GM23338 (cell line): ENCODE measurements around the gene ABCA1. TPM values are rescaled to one million over a fixed set of nuclear protein-coding genes. Genes with fewer than 3 reads are reported as not detected.

Experiments
- ATAC-seq: fragments of 200-7000 bp; cut with Tn5 transposase; 3 replicates; pipeline ENCODE4 v1.9.1; 2020
- DNase-seq: peaks from one replicate; pipeline ENCODE4 v3.0.0-alpha.2; 2015; ENCODE audit warnings: low spot score
- H2AFZ ChIP-seq: fragments of 200-600 bp; sonication (generic); 2 replicates; pipeline ENCODE4 v1.8.0; 2016; ENCODE audit warnings: antibody characterized with exemption, mild to moderate bottlenecking, moderate library complexity
- H3F3A ChIP-seq: fragments of 200-600 bp; sonication (generic); replicated peaks from 2 replicates; pipeline ENCODE4 v1.8.0; 2017; ENCODE audit warnings: antibody characterized with exemption, mixed run types, low read depth
- H3K27ac ChIP-seq: fragments of 200-600 bp; sonication (generic); 2 replicates; pipeline ENCODE4 v1.6.1; 2016; ENCODE audit warnings: low read depth
- H3K27me3 ChIP-seq: fragments of 200-600 bp; sonication (generic); 2 replicates; pipeline ENCODE4 v1.8.0; 2016; ENCODE audit warnings: mild to moderate bottlenecking, mixed run types, moderate library complexity; ENCODE audit not compliant: insufficient read depth
- H3K36me3 ChIP-seq: fragments of 200-600 bp; sonication (generic); 2 replicates; pipeline ENCODE4 v1.8.0; 2016; ENCODE audit warnings: mild to moderate bottlenecking; ENCODE audit not compliant: insufficient read depth
- H3K4me1 ChIP-seq: fragments of 200-600 bp; sonication (generic); 2 replicates; pipeline ENCODE4 v1.8.0; 2016; ENCODE audit warnings: mild to moderate bottlenecking, moderate library complexity; ENCODE audit not compliant: insufficient read depth
- H3K4me2 ChIP-seq: fragments of 200-600 bp; sonication (generic); 2 replicates; pipeline ENCODE4 v1.7.1; 2017; ENCODE audit warnings: mixed run types
- H3K4me3 ChIP-seq: fragments of 200-600 bp; sonication (generic); 2 replicates; pipeline ENCODE4 v1.6.1; 2016; ENCODE audit warnings: mixed run types
- H3K79me2 ChIP-seq: fragments of 200-600 bp; sonication (generic); replicated peaks from 2 replicates; pipeline ENCODE4 v1.8.0; 2017; ENCODE audit warnings: mild to moderate bottlenecking; ENCODE audit not compliant: insufficient read depth
- H3K9me2 ChIP-seq: fragments of 200-600 bp; sonication (generic); 2 replicates; pipeline ENCODE4 v1.8.0; 2017; ENCODE audit not compliant: insufficient read depth
- H4K20me1 ChIP-seq: fragments of 200-600 bp; sonication (generic); replicated peaks from 2 replicates; pipeline ENCODE4 v1.8.0; 2017; ENCODE audit warnings: mild to moderate bottlenecking; ENCODE audit not compliant: insufficient read depth
- H3K27ac Mint-ChIP-seq: 2 replicates; pipeline ENCODE4 v1.8.0; 2020; ENCODE audit warnings: inconsistent platforms, mild to moderate bottlenecking, moderate library complexity, mixed read lengths
- H3K27me3 Mint-ChIP-seq: 3 replicates; pipeline ENCODE4 v1.8.0; 2022; ENCODE audit warnings: low read depth, mild to moderate bottlenecking, moderate library complexity, mixed read lengths, inconsistent platforms; ENCODE audit not compliant: insufficient read depth, poor library complexity
- H3K36me3 Mint-ChIP-seq: 3 replicates; pipeline ENCODE4 v1.8.0; 2021; ENCODE audit warnings: low read depth, mild to moderate bottlenecking, inconsistent platforms, moderate library complexity, mixed read lengths
- H3K4me1 Mint-ChIP-seq: 3 replicates; pipeline ENCODE4 v1.8.0; 2020; ENCODE audit warnings: mild to moderate bottlenecking, inconsistent platforms, mixed read lengths
- H3K4me3 Mint-ChIP-seq: 3 replicates; pipeline ENCODE4 v1.8.0; 2021; ENCODE audit warnings: moderate library complexity, mild to moderate bottlenecking, inconsistent platforms, mixed read lengths
- H3K9me3 Mint-ChIP-seq: 3 replicates; pipeline ENCODE4 v1.8.0; 2020; ENCODE audit warnings: moderate library complexity, mild to moderate bottlenecking, inconsistent platforms, mixed read lengths
- CREB1 ChIP-seq: fragments of 250-450 bp; sonication (Bioruptor Pico); IDR thresholded peaks from 2 replicates; pipeline ENCODE4 v1.5.0; 2020; ENCODE audit warnings: low read depth, mild to moderate bottlenecking, moderate library complexity
- EZH2 ChIP-seq: fragments of 200-600 bp; sonication (generic); IDR thresholded peaks from one replicate; pipeline ENCODE4 v1.8.0; 2017; ENCODE audit warnings: antibody characterized with exemption, mild to moderate bottlenecking, low read depth; ENCODE audit not compliant: unreplicated experiment
- EZH2phosphoT487 ChIP-seq: fragments of 200-600 bp; sonication (generic); IDR thresholded peaks from one replicate; pipeline ENCODE4 v1.8.1; 2018; ENCODE audit warnings: antibody characterized with exemption; ENCODE audit not compliant: unreplicated experiment
- JUNB ChIP-seq: IDR thresholded peaks from one replicate; pipeline ENCODE4 v1.6.1; 2016; ENCODE audit warnings: antibody characterized with exemption; ENCODE audit not compliant: unreplicated experiment
- NANOG ChIP-seq: IDR thresholded peaks from 2 replicates; pipeline ENCODE4 v1.6.1; 2016; ENCODE audit warnings: antibody characterized with exemption, borderline replicate concordance
- POLR2AphosphoS5 ChIP-seq: IDR thresholded peaks from 2 replicates; pipeline ENCODE4 v1.6.1; 2016; ENCODE audit warnings: antibody characterized with exemption, low read depth
- STAT1 ChIP-seq: IDR thresholded peaks from one replicate; pipeline ENCODE4 v1.6.1; 2016; ENCODE audit warnings: antibody characterized with exemption; ENCODE audit not compliant: unreplicated experiment
- ZNF114 ChIP-seq: fragments of 250-450 bp; sonication (Bioruptor Pico); IDR thresholded peaks from 2 replicates; pipeline ENCODE4 v1.5.0; 2020; ENCODE audit warnings: mild to moderate bottlenecking, moderate library complexity
- ZNF331 ChIP-seq: fragments of 250-450 bp; sonication (Bioruptor Pico); IDR thresholded peaks from 2 replicates; pipeline ENCODE4 v1.5.0; 2020; ENCODE audit warnings: low read depth, mild to moderate bottlenecking, moderate library complexity
- polyA plus RNA-seq: library from polyadenylated mRNA; unstranded; fragments of >200 nt; fragmentation: Nextera tagmentation; extraction: Ambion mirVana; gene quantifications from 2 replicates; pipeline ENCODE4 v1.2.1, GENCODE V29; 2016
- total RNA-seq: library from RNA; depleted of rRNA; stranded (reverse); fragments of >200 nt; shearing (Covaris generic); gene quantifications from 2 replicates; pipeline ENCODE4 v1.2.3, GENCODE V29; 2014
- TF ChIP-seq, protein P1 (sequence below): IDR thresholded peaks from 2 replicates; pipeline ENCODE4 v1.6.1; 2016; ENCODE audit warnings: antibody characterized with exemption
- TF ChIP-seq, protein P2 (sequence below), 2 experiments: fragments of 200-600 bp in 1 of 2; sonication (generic) in 1 of 2; conservative IDR thresholded peaks; 2 replicates each; pipeline versions ENCODE4 v1.5.1 to v1.6.1; 2016 to 2017; ENCODE audit warnings: antibody characterized with exemption in 2 of 2, low read depth in 2 of 2, mild to moderate bottlenecking in 2 of 2, moderate library complexity in 1 of 2
- TF ChIP-seq, protein P3 (sequence below): IDR thresholded peaks from one replicate; pipeline ENCODE4 v1.6.1; 2018; ENCODE audit warnings: antibody characterized with exemption; ENCODE audit not compliant: unreplicated experiment
- TF ChIP-seq, protein P4 (sequence below): fragments of 250-450 bp; sonication (Bioruptor Pico); IDR thresholded peaks from 2 replicates; pipeline ENCODE4 v1.5.0; 2020; ENCODE audit warnings: mild to moderate bottlenecking, moderate library complexity

Gene ABCA1
- total and polyA plus RNA-seq, 2 experiments from 2014 or later: 1.4 to 2.8 TPM

DNA sequence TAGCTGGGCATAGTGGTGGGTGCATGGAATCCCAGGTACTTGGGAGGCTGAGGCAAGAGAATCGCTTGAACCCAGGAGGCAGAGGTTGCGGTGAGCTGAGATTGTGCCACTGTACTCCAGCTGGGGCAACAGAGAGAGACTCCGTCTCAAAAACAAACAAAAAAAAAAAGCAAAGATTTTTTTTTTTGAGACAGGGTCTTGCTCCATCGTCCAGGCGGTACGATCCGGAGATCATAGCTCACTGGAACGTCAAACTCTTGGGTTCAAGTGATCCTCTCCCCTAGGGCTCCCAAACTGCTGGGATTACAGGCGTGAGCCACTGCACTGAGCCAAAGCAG, 37.6 kb downstream of the ABCA1 start:
- no peak for ATAC-seq
- H3K27ac ChIP-seq: no peak overlapping the region
- H3K79me2 ChIP-seq: no peaks in the 10 kb centered on the region; the same call in 1 of the 2 replicates
- no peak overlapping the region for H3K4me2 ChIP-seq
- peaks cover 33% of the 10 kb centered on the region for H3K4me1 ChIP-seq
- Mint-ChIP-seq H3K27me3 (peaks cover 3% of the 10 kb centered on the region), H3K4me1 (peaks cover 34% of the 10 kb centered on the region), H3K36me3 (peaks cover 20% of the 10 kb centered on the region), H3K4me3 (no peak overlapping the region), H3K27ac (no peak overlapping the region), H3K9me3 (no peaks in the 10 kb centered on the region)
- no peak overlapping the region for H2AFZ ChIP-seq
- H3K27me3 ChIP-seq: no peaks in the 10 kb centered on the region
- no peaks in the 10 kb centered on the region for H3K9me2 ChIP-seq
- H3K4me3 ChIP-seq: no peak overlapping the region
- no peaks in the 10 kb centered on the region; the same call in 1 of the 2 replicates for H3F3A ChIP-seq
- DNase-seq: no peak
- no peaks in the 10 kb centered on the region; the same call in 1 of the 2 replicates for H3K36me3 ChIP-seq
- TF ChIP-seq, protein P1, sequence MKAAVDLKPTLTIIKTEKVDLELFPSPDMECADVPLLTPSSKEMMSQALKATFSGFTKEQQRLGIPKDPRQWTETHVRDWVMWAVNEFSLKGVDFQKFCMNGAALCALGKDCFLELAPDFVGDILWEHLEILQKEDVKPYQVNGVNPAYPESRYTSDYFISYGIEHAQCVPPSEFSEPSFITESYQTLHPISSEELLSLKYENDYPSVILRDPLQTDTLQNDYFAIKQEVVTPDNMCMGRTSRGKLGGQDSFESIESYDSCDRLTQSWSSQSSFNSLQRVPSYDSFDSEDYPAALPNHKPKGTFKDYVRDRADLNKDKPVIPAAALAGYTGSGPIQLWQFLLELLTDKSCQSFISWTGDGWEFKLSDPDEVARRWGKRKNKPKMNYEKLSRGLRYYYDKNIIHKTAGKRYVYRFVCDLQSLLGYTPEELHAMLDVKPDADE: no peak
- TF ChIP-seq POLR2AphosphoS5 (no peak), ZNF331 (no peak), JUNB (no peak), NANOG (no peak), STAT1 (no peak), EZH2phosphoT487 (no peak), EZH2 (no peak), CREB1 (no peak), ZNF114 (CRISPR knock-in tag) (no peak)
- TF ChIP-seq, protein P2, sequence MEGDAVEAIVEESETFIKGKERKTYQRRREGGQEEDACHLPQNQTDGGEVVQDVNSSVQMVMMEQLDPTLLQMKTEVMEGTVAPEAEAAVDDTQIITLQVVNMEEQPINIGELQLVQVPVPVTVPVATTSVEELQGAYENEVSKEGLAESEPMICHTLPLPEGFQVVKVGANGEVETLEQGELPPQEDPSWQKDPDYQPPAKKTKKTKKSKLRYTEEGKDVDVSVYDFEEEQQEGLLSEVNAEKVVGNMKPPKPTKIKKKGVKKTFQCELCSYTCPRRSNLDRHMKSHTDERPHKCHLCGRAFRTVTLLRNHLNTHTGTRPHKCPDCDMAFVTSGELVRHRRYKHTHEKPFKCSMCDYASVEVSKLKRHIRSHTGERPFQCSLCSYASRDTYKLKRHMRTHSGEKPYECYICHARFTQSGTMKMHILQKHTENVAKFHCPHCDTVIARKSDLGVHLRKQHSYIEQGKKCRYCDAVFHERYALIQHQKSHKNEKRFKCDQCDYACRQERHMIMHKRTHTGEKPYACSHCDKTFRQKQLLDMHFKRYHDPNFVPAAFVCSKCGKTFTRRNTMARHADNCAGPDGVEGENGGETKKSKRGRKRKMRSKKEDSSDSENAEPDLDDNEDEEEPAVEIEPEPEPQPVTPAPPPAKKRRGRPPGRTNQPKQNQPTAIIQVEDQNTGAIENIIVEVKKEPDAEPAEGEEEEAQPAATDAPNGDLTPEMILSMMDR (conservative IDR thresholded peaks at IDR 0.05; ENCODE audit: low read depth in 2 of 2): no peak
- TF ChIP-seq, protein P3, sequence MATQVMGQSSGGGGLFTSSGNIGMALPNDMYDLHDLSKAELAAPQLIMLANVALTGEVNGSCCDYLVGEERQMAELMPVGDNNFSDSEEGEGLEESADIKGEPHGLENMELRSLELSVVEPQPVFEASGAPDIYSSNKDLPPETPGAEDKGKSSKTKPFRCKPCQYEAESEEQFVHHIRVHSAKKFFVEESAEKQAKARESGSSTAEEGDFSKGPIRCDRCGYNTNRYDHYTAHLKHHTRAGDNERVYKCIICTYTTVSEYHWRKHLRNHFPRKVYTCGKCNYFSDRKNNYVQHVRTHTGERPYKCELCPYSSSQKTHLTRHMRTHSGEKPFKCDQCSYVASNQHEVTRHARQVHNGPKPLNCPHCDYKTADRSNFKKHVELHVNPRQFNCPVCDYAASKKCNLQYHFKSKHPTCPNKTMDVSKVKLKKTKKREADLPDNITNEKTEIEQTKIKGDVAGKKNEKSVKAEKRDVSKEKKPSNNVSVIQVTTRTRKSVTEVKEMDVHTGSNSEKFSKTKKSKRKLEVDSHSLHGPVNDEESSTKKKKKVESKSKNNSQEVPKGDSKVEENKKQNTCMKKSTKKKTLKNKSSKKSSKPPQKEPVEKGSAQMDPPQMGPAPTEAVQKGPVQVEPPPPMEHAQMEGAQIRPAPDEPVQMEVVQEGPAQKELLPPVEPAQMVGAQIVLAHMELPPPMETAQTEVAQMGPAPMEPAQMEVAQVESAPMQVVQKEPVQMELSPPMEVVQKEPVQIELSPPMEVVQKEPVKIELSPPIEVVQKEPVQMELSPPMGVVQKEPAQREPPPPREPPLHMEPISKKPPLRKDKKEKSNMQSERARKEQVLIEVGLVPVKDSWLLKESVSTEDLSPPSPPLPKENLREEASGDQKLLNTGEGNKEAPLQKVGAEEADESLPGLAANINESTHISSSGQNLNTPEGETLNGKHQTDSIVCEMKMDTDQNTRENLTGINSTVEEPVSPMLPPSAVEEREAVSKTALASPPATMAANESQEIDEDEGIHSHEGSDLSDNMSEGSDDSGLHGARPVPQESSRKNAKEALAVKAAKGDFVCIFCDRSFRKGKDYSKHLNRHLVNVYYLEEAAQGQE: no peak
- TF ChIP-seq, protein P4, sequence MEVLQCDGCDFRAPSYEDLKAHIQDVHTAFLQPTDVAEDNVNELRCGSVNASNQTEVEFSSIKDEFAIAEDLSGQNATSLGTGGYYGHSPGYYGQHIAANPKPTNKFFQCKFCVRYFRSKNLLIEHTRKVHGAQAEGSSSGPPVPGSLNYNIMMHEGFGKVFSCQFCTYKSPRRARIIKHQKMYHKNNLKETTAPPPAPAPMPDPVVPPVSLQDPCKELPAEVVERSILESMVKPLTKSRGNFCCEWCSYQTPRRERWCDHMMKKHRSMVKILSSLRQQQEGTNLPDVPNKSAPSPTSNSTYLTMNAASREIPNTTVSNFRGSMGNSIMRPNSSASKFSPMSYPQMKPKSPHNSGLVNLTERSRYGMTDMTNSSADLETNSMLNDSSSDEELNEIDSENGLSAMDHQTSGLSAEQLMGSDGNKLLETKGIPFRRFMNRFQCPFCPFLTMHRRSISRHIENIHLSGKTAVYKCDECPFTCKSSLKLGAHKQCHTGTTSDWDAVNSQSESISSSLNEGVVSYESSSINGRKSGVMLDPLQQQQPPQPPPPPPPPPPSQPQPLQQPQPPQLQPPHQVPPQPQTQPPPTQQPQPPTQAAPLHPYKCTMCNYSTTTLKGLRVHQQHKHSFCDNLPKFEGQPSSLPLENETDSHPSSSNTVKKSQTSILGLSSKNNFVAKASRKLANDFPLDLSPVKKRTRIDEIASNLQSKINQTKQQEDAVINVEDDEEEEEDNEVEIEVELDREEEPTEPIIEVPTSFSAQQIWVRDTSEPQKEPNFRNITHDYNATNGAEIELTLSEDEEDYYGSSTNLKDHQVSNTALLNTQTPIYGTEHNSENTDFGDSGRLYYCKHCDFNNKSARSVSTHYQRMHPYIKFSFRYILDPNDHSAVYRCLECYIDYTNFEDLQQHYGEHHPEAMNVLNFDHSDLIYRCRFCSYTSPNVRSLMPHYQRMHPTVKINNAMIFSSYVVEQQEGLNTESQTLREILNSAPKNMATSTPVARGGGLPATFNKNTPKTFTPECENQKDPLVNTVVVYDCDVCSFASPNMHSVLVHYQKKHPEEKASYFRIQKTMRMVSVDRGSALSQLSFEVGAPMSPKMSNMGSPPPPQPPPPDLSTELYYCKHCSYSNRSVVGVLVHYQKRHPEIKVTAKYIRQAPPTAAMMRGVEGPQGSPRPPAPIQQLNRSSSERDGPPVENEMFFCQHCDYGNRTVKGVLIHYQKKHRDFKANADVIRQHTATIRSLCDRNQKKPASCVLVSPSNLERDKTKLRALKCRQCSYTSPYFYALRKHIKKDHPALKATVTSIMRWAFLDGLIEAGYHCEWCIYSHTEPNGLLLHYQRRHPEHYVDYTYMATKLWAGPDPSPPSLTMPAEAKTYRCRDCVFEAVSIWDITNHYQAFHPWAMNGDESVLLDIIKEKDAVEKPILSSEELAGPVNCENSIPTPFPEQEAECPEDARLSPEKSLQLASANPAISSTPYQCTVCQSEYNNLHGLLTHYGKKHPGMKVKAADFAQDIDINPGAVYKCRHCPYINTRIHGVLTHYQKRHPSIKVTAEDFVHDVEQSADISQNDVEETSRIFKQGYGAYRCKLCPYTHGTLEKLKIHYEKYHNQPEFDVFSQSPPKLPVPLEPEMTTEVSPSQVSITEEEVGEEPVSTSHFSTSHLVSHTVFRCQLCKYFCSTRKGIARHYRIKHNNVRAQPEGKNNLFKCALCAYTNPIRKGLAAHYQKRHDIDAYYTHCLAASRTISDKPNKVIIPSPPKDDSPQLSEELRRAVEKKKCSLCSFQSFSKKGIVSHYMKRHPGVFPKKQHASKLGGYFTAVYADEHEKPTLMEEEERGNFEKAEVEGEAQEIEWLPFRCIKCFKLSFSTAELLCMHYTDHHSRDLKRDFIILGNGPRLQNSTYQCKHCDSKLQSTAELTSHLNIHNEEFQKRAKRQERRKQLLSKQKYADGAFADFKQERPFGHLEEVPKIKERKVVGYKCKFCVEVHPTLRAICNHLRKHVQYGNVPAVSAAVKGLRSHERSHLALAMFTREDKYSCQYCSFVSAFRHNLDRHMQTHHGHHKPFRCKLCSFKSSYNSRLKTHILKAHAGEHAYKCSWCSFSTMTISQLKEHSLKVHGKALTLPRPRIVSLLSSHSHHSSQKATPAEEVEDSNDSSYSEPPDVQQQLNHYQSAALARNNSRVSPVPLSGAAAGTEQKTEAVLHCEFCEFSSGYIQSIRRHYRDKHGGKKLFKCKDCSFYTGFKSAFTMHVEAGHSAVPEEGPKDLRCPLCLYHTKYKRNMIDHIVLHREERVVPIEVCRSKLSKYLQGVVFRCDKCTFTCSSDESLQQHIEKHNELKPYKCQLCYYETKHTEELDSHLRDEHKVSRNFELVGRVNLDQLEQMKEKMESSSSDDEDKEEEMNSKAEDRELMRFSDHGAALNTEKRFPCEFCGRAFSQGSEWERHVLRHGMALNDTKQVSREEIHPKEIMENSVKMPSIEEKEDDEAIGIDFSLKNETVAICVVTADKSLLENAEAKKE (CRISPR knock-in tag): no peak
- H4K20me1 ChIP-seq: no peaks in the 10 kb centered on the region
